GM19372 (cell line): ENCODE measurements around the gene FAM78B.

Experiments used
- ATAC-seq: cut with Tn5 transposase; IDR thresholded peaks from one replicate; pipeline ENCODE4 v1.9.1; 2021; ENCODE audit warnings: mild to moderate bottlenecking, low read depth, moderate library complexity; ENCODE audit not compliant: unreplicated experiment

Gene FAM78B

GRCh38 chr1:166122873-166123466 is 43.8 kb downstream of the FAM78B start:
- no peak for ATAC-seq

GRCh38 chr1:166121010-166121409 is 45.8 kb downstream of the FAM78B start:
- no peak for ATAC-seq

GRCh38 chr1:166120281-166120680 is 46.5 kb downstream of the FAM78B start:
- no peak for ATAC-seq

GRCh38 chr1:166119471-166119965 is 47.3 kb downstream of the FAM78B start:
- no peak for ATAC-seq

- ATAC-seq, result no peak
These were observed 49.0 kb downstream of the FAM78B start for GRCh38 chr1:166117776-166118175.

GRCh38 chr1:166116026-166116425 is 50.8 kb downstream of the FAM78B start:
- ATAC-seq, result no peak

GRCh38 chr1:166114419-166114818 is 52.4 kb downstream of the FAM78B start:
- ATAC-seq, result no peak

GRCh38 chr1:166113630-166114029 is 53.2 kb downstream of the FAM78B start:
- no peak for ATAC-seq

GRCh38 chr1:166113031-166113430 is 53.8 kb downstream of the FAM78B start:
- no peak for ATAC-seq

- ATAC-seq, result no peak
These were observed 54.4 kb downstream of the FAM78B start for GRCh38 chr1:166112425-166112824.

- ATAC-seq, result no peak
These were observed 55.4 kb downstream of the FAM78B start for GRCh38 chr1:166111430-166111829.

- ATAC-seq, result no peak
These were observed 76.6 kb downstream of the FAM78B start for GRCh38 chr1:166090244-166090643.

GRCh38 chr1:166089804-166090203 is 77.0 kb downstream of the FAM78B start:
- ATAC-seq, result no peak

GRCh38 chr1:166088572-166088955 is 78.2 kb downstream of the FAM78B start:
- ATAC-seq, result no peak

GRCh38 chr1:166087734-166088571 is 78.8 kb downstream of the FAM78B start:
- no peak for ATAC-seq

- no peak for ATAC-seq
These were observed 80.5 kb downstream of the FAM78B start for GRCh38 chr1:166086113-166086883.

- ATAC-seq, result no peak
These were observed 82.2 kb downstream of the FAM78B start for GRCh38 chr1:166084613-166085012.

GRCh38 chr1:166083887-166084286 is 82.9 kb downstream of the FAM78B start:
- no peak for ATAC-seq

GRCh38 chr1:166082601-166083000 is 84.2 kb downstream of the FAM78B start:
- no peak for ATAC-seq

- ATAC-seq, result no peak
These were observed 85.6 kb downstream of the FAM78B start for GRCh38 chr1:166080967-166081870.
